Osteoblast (primary cell): ENCODE data around the gene HSD17B3. TPM values are rescaled to one million over a fixed set of nuclear protein-coding genes. Genes with fewer than 3 reads are reported as not detected.

ENCODE experiments used
- DNase-seq: peaks from one replicate; pipeline ENCODE4 v3.0.0; 2011; ENCODE audit warnings: low spot score, mixed read lengths; ENCODE audit not compliant: insufficient read length; ENCODE audit errors: missing footprints
- H2AFZ ChIP-seq: 2 replicates; pipeline ENCODE4 v1.6.0; 2011; ENCODE audit warnings: mild to moderate bottlenecking, low read length
- H3K27ac ChIP-seq: 2 replicates; pipeline ENCODE4 v1.5.1; 2011; ENCODE audit warnings: mild to moderate bottlenecking, low read depth, low read length, moderate library complexity
- H3K27me3 ChIP-seq: 2 replicates; pipeline ENCODE4 v1.6.0; 2012; ENCODE audit warnings: mild to moderate bottlenecking, control low read depth, inconsistent platforms, low read length, moderate library complexity; ENCODE audit not compliant: insufficient read depth
- H3K36me3 ChIP-seq: 2 replicates; pipeline ENCODE4 v1.5.1; 2011; ENCODE audit warnings: mild to moderate bottlenecking, low read length, control low read depth, moderate library complexity; ENCODE audit not compliant: insufficient read depth
- H3K4me1 ChIP-seq: 2 replicates; pipeline ENCODE4 v1.5.1; 2011; ENCODE audit warnings: mild to moderate bottlenecking, low read length, control low read depth, moderate library complexity; ENCODE audit not compliant: insufficient read depth
- H3K4me2 ChIP-seq: 2 replicates; pipeline ENCODE4 v1.6.0; 2011; ENCODE audit warnings: mild to moderate bottlenecking, low read length; ENCODE audit not compliant: insufficient read depth
- H3K4me3 ChIP-seq: fragments of 200-600 bp; sonication (generic); 3 replicates; pipeline ENCODE4 v1.5.1; 2012; ENCODE audit warnings: mild to moderate bottlenecking, low read length, inconsistent platforms; ENCODE audit not compliant: insufficient read depth
- H3K79me2 ChIP-seq: 2 replicates; pipeline ENCODE4 v1.6.0; 2012; ENCODE audit warnings: mild to moderate bottlenecking, low read length, control low read depth, inconsistent platforms; ENCODE audit not compliant: insufficient read depth
- H3K9me3 ChIP-seq: 2 replicates; pipeline ENCODE4 v1.5.1; 2011; ENCODE audit warnings: low read depth, low read length, control low read depth
- H4K20me1 ChIP-seq: 2 replicates; pipeline ENCODE4 v1.6.0; 2012; ENCODE audit warnings: mild to moderate bottlenecking, low read length, control low read depth; ENCODE audit not compliant: insufficient read depth
- small RNA-seq: library from RNA; depleted of rRNA; stranded (forward); fragments of <200 nt; gene quantifications from one replicate; pipeline ENCODE3, GENCODE V24; 2012
- total RNA-seq: library from RNA; depleted of rRNA; stranded (reverse); fragments of >200 nt; gene quantifications from 2 replicates; pipeline ENCODE4 v1.2.3, GENCODE V29; 2012
- TF ChIP-seq, protein P1 (sequence below): IDR thresholded peaks from 2 replicates; pipeline ENCODE4 v1.5.1; 2011; ENCODE audit warnings: mild to moderate bottlenecking, low read depth, low read length, moderate library complexity; ENCODE audit errors: extremely low read depth

Gene HSD17B3
- total RNA-seq, 1 donor = under 0.01 TPM

DNA sequence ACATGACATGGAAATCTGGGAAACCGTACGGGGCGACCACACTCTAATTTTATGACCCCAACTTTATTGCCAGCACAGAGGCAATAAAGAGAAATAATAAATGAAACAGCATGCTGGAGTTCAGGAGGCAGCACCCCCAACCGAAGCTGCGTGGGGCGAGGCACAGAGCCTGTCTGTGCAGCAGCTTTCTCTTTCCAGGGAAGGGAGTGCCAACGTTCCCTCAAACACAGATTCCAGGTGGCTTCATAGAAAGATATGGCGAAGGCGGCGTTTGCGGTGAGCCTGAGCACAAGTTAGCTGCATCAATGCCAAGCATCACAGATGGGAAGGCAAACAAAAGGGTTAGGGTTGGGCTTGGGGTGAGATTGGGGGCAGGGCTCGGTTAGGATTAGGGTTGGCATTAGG lies 114.8 kb downstream of the HSD17B3 start:
- no peaks in the 10 kb centered on the region for H4K20me1 ChIP-seq
- H3K27me3 ChIP-seq = peaks cover 11% of the 10 kb centered on the region
- H3K27ac ChIP-seq = no peak overlapping the region
- TF ChIP-seq, protein P1, sequence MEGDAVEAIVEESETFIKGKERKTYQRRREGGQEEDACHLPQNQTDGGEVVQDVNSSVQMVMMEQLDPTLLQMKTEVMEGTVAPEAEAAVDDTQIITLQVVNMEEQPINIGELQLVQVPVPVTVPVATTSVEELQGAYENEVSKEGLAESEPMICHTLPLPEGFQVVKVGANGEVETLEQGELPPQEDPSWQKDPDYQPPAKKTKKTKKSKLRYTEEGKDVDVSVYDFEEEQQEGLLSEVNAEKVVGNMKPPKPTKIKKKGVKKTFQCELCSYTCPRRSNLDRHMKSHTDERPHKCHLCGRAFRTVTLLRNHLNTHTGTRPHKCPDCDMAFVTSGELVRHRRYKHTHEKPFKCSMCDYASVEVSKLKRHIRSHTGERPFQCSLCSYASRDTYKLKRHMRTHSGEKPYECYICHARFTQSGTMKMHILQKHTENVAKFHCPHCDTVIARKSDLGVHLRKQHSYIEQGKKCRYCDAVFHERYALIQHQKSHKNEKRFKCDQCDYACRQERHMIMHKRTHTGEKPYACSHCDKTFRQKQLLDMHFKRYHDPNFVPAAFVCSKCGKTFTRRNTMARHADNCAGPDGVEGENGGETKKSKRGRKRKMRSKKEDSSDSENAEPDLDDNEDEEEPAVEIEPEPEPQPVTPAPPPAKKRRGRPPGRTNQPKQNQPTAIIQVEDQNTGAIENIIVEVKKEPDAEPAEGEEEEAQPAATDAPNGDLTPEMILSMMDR = no peak
- no peaks in the 10 kb centered on the region for H3K79me2 ChIP-seq
- no peak for DNase-seq
- no peaks in the 10 kb centered on the region for H3K36me3 ChIP-seq
- no peaks in the 10 kb centered on the region for H3K4me1 ChIP-seq
- H3K4me3 ChIP-seq = no peak overlapping the region
- peaks cover 8% of the 10 kb centered on the region for H3K9me3 ChIP-seq
- no peak overlapping the region for H2AFZ ChIP-seq
- H3K4me2 ChIP-seq = peak overlapping the region; percentile 51

DNA sequence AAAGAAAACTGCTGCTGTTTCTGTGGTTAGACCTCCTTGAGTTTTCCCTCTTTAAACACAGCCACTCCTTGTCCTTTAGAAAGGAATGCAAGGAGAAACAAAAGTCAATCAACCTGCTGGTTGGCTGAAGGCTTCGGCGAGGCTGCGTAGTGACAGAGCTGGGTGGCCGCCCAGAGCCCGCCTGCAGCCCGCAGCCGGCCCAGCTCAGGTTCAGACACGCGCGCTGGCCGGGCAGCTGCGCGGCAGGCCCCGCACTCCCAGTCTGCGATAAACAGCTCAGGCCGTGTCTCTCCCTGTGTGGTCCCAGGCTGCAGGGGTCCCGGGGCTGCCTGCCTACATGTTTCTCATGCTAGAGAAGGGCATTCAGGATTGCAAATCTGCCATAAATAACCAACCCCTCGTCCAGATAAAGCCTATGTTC lies 115.4 kb downstream of the HSD17B3 start:
- peak overlapping the region; percentile 51 for H3K4me2 ChIP-seq
- TF ChIP-seq, protein P1 = no peak
- DNase-seq = peak; percentile 86

DNA sequence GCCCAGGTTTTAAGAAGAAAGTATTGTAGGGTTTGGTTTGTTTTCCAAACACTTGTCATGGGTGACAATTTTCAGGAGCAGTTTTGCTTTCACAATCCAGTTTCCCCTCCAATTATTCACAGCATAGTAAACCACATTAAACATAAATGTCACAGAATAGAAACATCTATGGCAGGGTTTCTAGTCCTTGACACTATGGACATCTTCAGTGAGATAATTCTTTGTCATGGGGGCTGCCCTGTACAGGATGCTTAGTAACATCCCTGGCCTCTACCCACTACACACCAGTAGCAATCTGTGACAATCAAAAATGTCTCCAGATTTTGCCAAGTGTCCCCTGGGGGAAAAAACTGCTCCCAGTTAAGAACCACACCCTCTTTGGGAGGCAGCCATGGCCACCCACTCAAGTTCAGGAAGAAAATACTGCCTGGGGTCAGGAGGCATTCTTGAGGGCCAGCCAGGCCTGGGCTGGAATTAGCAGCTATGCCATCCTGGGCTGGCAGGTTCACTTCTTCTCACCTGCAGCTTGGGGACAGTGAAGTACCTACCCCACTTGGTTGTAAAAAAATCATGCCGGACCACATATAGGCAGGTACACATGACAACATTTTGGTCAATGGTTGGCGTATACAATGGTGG lies 116.3 kb downstream of the HSD17B3 start:
- H3K4me1 ChIP-seq = no peaks in the 10 kb centered on the region
- no peaks in the 10 kb centered on the region for H4K20me1 ChIP-seq
- no peaks in the 10 kb centered on the region for H3K79me2 ChIP-seq
- no peak overlapping the region for H2AFZ ChIP-seq
- H3K36me3 ChIP-seq = no peaks in the 10 kb centered on the region
- peaks cover 6% of the 10 kb centered on the region for H3K9me3 ChIP-seq
- TF ChIP-seq, protein P1 = no peak
- no peak overlapping the region for H3K4me3 ChIP-seq
- no peak overlapping the region for H3K4me2 ChIP-seq
- no peak for DNase-seq
- no peak overlapping the region for H3K27ac ChIP-seq
- peaks cover 11% of the 10 kb centered on the region for H3K27me3 ChIP-seq

More for the DNA sequence above, 115.4 kb downstream of the HSD17B3 start:
- H3K9me3 ChIP-seq = peaks cover 8% of the 10 kb centered on the region
- peak overlapping the region; percentile 64 for H2AFZ ChIP-seq
- H3K79me2 ChIP-seq = no peaks in the 10 kb centered on the region
- H3K36me3 ChIP-seq = no peaks in the 10 kb centered on the region
- no peaks in the 10 kb centered on the region for H4K20me1 ChIP-seq
- H3K4me1 ChIP-seq = no peaks in the 10 kb centered on the region
- no peak overlapping the region for H3K4me3 ChIP-seq
- H3K27me3 ChIP-seq = peaks cover 11% of the 10 kb centered on the region
- no peak overlapping the region for H3K27ac ChIP-seq

Small RNA genes lying within 50 kb of the gene (small RNA-seq; reads per million reads assigned to genes)
- not detected for gene RNU6-1160P

Other genes starting within 250 kb of the HSD17B3 start
- 18.5 and 18.6 TPM in 2 replicates for gene SLC35D2, start 81.5 kb upstream of the HSD17B3 start, total RNA-seq
- gene ZNF367, start 116.2 kb upstream of the HSD17B3 start, total RNA-seq = 1.4 and 2.1 TPM in 2 replicates
- gene HABP4, start 148.0 kb upstream of the HSD17B3 start, total RNA-seq = 12.7 and 14.1 TPM in 2 replicates